HFF-Myc (cell line): Measurements from ENCODE around the gene ABO.

Source experiments
- DNase-seq: peaks from one replicate; pipeline ENCODE4 v3.0.0-alpha.2; 2011; ENCODE audit warnings: low read depth; ENCODE audit errors: extremely low read depth
- H3K4me3 ChIP-seq: replicated peaks from 2 replicates; pipeline ENCODE4 v1.5.1; 2011; ENCODE audit warnings: low read depth, mild to moderate bottlenecking, control low read depth, low read length
- TF ChIP-seq, protein P1 (sequence below): IDR thresholded peaks from 2 replicates; pipeline ENCODE4 v1.5.1; 2012; ENCODE audit warnings: mild to moderate bottlenecking, low read depth, low read length, control low read depth; ENCODE audit errors: missing control alignments

The ABO gene

GRCh38 chr9:133248726-133249295 lies 26.2 kb downstream of the ABO start:
- no peak overlapping the region for H3K4me3 ChIP-seq
- TF ChIP-seq, protein P1, sequence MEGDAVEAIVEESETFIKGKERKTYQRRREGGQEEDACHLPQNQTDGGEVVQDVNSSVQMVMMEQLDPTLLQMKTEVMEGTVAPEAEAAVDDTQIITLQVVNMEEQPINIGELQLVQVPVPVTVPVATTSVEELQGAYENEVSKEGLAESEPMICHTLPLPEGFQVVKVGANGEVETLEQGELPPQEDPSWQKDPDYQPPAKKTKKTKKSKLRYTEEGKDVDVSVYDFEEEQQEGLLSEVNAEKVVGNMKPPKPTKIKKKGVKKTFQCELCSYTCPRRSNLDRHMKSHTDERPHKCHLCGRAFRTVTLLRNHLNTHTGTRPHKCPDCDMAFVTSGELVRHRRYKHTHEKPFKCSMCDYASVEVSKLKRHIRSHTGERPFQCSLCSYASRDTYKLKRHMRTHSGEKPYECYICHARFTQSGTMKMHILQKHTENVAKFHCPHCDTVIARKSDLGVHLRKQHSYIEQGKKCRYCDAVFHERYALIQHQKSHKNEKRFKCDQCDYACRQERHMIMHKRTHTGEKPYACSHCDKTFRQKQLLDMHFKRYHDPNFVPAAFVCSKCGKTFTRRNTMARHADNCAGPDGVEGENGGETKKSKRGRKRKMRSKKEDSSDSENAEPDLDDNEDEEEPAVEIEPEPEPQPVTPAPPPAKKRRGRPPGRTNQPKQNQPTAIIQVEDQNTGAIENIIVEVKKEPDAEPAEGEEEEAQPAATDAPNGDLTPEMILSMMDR, result no peak
- no peak for DNase-seq

- DNase-seq, result no peak
- TF ChIP-seq, protein P1, result no peak
- H3K4me3 ChIP-seq, result no peak overlapping the region
Measured at GRCh38 chr9:133247632-133248031, 27.4 kb downstream of the ABO start.

DNA sequence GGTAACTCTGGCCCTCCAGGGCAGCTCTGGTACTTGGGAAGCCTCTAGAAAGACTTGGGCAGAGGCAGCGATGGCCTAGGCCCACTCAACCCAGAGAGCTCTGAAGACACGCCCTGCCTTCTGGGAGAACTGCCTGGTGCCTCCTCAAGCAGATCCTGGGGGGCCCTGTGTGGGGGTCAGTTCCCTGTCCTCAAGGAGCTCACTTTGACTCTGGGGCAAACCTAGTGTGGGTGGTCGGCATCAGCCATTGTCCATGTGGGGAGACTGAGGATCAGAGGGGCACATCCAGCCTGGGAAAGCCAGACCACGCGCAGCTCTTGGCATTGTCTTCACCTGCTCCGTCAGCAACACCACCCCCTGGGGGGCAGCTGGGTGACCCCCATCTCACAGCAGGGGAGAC lies 28.0 kb downstream of the ABO start:
- TF ChIP-seq, protein P1, result no peak
- H3K4me3 ChIP-seq, result no peak overlapping the region
- DNase-seq, result no peak

DNA sequence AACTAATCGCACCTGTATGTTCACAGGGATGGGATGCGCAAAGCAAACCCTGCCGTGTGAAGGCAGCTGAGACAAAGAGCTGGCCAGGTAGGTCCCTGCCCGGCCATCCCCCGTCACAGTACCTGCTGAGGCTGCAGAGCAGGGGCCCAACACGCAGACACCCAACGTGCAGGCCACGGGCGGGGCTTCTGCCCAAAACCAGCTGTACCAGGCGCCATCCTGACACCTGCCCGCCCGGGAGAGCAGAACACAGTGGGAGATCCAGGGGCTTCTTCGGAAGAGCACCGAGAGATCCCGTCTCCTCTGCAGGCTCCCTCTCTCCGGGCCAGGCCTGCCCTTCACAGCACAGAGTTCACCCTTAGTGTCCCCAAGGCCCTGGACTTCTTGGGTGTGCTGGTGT lies 28.4 kb downstream of the ABO start:
- DNase-seq, result no peak

GRCh38 chr9:133242991-133243390 lies 32.0 kb downstream of the ABO start:
- DNase-seq, result no peak
- TF ChIP-seq, protein P1, result no peak
- H3K4me3 ChIP-seq, result no peak overlapping the region

More for the DNA sequence above, 28.4 kb downstream of the ABO start:
- H3K4me3 ChIP-seq, result no peak overlapping the region
- TF ChIP-seq, protein P1, result no peak

DNA sequence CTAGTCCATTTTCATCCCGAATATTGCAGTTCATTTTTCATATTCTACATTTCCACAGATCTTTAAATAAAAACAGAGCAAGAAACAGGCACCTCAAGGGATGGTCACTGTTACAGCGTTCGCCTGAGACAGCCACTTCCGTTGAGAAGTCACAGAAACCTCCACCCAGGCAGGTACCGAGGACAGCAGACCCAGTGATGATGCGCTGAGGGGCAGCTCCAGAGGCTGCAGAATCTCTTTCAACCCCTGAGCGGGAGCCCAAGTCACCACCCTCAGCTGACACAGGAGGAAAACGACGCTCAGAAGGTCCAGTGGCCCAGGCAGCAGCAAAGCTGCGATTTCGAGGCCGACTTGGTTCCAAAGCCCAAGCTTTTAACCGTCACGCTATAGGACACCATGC lies 32.8 kb downstream of the ABO start:
- no peak for DNase-seq

More for the DNA sequence above, 32.8 kb downstream of the ABO start:
- no peak overlapping the region for H3K4me3 ChIP-seq
- TF ChIP-seq, protein P1, result no peak
